ENCODE measurements around the gene SCARB2. TPM values are rescaled to one million over a fixed set of nuclear protein-coding genes. Genes with fewer than 3 reads are reported as not detected.

SCARB2 gene
- total RNA-seq, 1 donor from 2014 or later, result 76.3 TPM

DNA sequence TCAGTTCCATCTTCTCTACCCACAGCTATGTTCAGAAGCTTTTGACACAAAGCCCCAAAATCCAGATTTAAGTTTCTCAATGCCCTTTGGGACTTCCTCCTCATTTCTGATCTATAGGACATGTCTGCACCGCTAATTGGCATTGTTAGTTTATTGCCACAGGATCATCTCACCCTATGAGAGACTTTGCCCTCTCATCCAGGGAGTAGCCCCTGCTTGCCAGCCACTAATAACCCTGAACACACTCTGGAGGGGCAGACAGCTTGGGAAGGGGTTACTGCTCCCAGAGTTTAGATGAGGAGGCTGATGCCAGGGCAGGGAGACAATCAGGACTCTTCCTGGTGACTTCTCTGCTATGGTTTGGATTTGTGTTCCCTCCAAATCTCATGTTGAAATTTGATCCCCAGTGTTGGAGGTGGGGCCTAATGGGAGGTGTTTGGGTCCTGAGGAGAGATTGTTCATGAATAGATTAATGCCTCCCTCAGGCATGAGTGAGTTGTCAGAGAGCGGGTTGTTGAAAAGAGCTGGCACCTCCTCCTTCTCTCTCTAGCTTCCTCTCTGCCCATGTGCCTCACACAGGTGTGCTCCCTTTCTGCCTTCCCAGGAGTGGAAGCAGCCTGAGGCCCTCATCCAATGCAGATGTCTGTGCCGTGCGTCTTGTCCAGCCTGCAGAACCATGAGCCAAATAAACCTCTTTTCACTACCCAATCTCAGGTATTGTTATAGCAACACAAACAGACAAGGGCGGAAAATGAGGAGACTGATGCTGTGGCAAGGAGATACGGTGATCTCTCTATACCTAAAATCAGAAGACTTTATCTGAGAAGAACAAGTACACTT, 3.6 kb upstream of the SCARB2 start:
- DNase-seq (ENCODE audit: low read depth), result no peak
- TF ChIP-seq, protein P1, sequence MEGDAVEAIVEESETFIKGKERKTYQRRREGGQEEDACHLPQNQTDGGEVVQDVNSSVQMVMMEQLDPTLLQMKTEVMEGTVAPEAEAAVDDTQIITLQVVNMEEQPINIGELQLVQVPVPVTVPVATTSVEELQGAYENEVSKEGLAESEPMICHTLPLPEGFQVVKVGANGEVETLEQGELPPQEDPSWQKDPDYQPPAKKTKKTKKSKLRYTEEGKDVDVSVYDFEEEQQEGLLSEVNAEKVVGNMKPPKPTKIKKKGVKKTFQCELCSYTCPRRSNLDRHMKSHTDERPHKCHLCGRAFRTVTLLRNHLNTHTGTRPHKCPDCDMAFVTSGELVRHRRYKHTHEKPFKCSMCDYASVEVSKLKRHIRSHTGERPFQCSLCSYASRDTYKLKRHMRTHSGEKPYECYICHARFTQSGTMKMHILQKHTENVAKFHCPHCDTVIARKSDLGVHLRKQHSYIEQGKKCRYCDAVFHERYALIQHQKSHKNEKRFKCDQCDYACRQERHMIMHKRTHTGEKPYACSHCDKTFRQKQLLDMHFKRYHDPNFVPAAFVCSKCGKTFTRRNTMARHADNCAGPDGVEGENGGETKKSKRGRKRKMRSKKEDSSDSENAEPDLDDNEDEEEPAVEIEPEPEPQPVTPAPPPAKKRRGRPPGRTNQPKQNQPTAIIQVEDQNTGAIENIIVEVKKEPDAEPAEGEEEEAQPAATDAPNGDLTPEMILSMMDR (conservative IDR thresholded peaks at IDR 0.05; ENCODE audit: low read depth, low read length), result no peak
- no peak overlapping the region for H3K4me3 ChIP-seq (ENCODE audit: low read depth, low read length)

DNA sequence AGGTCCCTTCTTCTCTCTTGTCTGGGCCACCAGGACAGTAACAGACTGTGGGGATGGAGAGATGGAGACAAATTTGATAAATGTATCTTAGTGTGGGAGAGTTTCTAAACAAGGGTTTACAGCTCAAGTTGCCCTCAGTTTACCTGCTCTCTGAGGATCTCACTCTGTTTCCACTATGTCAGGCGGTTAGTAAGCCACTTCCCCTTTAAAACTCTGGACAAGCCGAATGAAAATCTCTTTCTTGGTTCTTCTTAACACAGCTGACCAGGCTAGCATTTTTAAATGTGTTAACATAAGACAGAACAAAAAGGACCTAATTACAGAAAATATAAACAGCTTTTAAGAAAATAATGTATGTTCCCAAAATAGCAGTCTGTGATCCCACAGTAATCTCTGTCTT, 2.9 kb upstream of the SCARB2 start:
- no peak overlapping the region for H3K4me3 ChIP-seq (ENCODE audit: low read depth, low read length)
- DNase-seq (ENCODE audit: low read depth), result no peak
- TF ChIP-seq, protein P1 (conservative IDR thresholded peaks at IDR 0.05; ENCODE audit: low read depth, low read length), result no peak

DNA sequence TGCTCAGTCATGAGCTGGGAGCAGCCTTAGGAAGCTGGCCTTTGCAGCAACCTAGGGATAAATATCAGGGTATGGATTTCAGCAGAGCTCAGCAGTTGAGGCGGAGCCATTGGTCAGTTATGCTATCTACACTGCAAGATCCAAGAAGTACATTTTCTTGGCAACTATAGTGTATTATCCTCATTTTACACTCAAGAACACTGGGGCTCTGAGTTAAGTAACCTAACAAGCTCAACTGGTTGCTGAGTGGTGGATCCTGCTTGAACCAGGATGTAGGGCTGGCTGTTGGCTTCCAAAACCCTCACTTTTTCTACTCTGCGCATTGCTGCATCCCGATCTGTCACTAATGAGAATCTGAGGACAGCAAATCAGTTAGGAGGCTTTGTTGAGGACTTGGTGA, 1.5 kb upstream of the SCARB2 start:
- DNase-seq (ENCODE audit: low read depth), result no peak
- no peak overlapping the region for H3K4me3 ChIP-seq (ENCODE audit: low read depth, low read length)
- TF ChIP-seq, protein P1 (conservative IDR thresholded peaks at IDR 0.05; ENCODE audit: low read depth, low read length), result no peak

DNA sequence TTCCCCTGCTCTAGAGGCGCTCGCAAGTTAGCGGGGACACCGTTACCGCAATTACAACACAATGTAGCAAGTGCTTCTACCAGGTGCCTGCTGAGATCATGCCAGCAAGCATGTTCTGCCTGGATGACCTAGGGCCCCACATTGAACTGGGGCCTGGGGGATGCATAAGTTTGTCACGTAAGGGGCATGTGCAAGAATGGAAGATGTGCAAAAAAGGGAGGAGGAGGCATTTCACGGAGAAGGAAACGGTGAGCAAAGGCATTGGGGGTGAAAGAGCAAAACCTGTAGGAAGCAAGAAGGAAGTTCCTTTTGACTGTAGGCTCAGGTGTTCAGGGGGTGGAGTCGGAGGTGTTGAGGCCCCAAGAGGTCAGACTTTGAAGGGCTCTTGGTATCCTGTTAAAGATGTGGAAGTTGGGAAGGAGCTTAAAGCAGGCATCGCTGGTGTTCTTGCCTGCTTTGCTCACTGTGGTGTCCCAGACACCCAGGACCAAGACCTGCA, 602 bp upstream of the SCARB2 start:
- no peak for DNase-seq (ENCODE audit: low read depth)
- TF ChIP-seq, protein P1 (conservative IDR thresholded peaks at IDR 0.05; ENCODE audit: low read depth, low read length), result no peak
- peak overlapping the region; percentile 72 for H3K4me3 ChIP-seq (ENCODE audit: low read depth, low read length)

DNA sequence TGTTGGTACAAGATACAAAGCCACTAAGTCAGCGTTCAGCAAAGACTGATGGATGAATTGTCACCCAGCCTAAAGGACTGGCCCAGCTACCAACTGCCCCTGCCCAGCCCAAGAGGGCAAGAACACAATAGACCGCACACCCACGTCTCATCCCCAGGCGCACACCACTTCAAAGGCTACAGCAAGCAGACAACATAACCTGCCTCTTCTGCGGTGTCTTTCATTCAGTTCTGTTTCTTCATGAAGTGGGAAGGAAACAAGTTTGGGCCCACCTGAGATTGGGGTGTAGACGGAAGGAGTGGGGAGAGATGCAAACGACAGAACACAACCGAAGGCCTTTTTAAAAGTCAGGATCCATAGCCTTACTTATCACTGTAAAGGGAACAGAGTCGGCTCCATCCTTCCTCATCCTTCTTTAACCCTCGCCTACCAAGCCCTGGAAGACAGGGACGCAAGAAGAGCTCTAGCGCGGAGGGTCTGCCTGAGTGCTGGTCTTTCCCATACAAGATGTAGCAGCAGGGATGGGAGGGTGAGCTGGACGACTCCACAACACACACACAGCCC, 691 bp downstream of the SCARB2 start:
- no peak for DNase-seq (ENCODE audit: low read depth)

DNA sequence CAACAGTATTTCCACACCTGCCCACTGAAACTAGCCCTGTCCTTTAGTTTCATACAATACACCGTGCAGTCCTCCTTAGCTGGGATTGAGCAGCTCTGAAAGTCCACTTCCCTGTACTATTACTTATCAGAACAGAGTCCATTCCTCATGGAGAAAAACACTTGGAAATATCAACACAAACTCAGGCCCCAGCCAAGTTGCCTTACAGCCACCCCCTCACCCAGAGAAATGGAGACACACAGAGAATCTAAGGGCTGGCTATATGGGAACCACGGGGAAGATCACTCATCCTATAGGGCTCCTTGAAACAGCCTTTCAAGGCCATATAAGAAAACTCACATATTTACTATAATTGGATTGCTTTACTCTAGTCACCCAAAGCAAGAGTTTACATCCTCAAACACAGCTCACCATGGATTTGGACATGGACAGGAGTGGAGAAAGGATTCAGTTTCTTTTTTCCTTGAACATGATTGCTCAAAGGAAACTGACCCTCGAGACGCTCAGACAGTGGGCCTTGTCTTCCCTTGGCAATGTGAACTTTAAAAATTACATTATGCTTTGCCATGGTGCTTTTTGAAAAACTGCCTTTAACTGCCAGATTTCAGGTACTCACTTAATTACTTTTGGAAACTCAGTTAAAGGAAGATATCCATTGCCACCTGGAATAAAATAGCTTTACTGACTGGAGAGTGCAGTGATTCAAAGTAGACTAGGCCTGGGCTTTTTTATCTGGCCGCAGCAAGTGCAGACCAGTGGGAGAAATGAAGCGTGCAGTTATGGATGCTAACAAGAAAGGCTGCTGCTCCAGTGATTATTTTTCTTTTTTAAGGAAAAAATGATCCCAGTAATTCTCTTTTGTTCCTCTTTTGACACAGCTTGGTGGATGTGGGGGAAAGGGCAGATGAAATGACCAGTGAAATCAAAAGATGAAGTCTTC, 1.6 kb downstream of the SCARB2 start:
- TF ChIP-seq, protein P1 (conservative IDR thresholded peaks at IDR 0.05; ENCODE audit: low read depth, low read length), result no peak
- DNase-seq (ENCODE audit: low read depth), result no peak

More for the DNA sequence above, 691 bp downstream of the SCARB2 start:
- TF ChIP-seq, protein P1 (conservative IDR thresholded peaks at IDR 0.05; ENCODE audit: low read depth, low read length), result no peak
- H3K4me3 ChIP-seq (ENCODE audit: low read depth, low read length), result peak overlapping the region; percentile 72

More for the DNA sequence above, 1.6 kb downstream of the SCARB2 start:
- peak overlapping the region; percentile 72 for H3K4me3 ChIP-seq (ENCODE audit: low read depth, low read length)

Data from epithelial cell of proximal tubule (primary cell).